Stomach (tissue), 9 donors: Measurements from ENCODE around the gene PTPN2. TPM values are rescaled to one million over a fixed set of nuclear protein-coding genes. Genes with fewer than 3 reads are reported as not detected.

ENCODE experiments used
- DNase-seq, 2 donors: peaks; one replicate each; pipeline versions ENCODE4 v3.0.0 to v3.0.0-alpha.2; 2013 to 2019
- H3K27ac ChIP-seq, 5 donors: fragments of 200-600 bp in 4 of 5; sonication (generic) in 4 of 5; one replicate each; pipeline ENCODE4 v1.5.1; 2013 to 2019; ENCODE audit warnings: mild to moderate bottlenecking in 1 of 5, moderate library complexity in 1 of 5
- H3K27me3 ChIP-seq, 3 donors: fragments of 200-600 bp; sonication (generic); one replicate each; pipeline ENCODE4 v1.5.1; 2017 to 2019; ENCODE audit warnings: mixed run types in 1 of 3
- H3K36me3 ChIP-seq, 4 donors: fragments of 200-600 bp; sonication (generic); 1 replicate in 3 of 4; 2 replicates in 1 of 4; pipeline ENCODE4 v1.5.1; 2016 to 2019
- H3K4me1 ChIP-seq, 4 donors: fragments of 200-600 bp; sonication (generic); one replicate each; pipeline ENCODE4 v1.5.1; 2016 to 2019
- H3K4me3 ChIP-seq, 4 donors: fragments of 200-600 bp; sonication (generic) in 3 of 4; one replicate each; pipeline ENCODE4 v1.5.1; 2016 to 2019; ENCODE audit warnings: mild to moderate bottlenecking in 1 of 4
- H3K9me3 ChIP-seq, 4 donors: fragments of 200-600 bp; sonication (generic); one replicate each; pipeline ENCODE4 v1.5.1; 2016 to 2019
- CTCF ChIP-seq, 7 experiments: fragments of 450-650 bp in 4 of 7; fragments of 200-600 bp in 3 of 7; sonication (generic) in 3 of 7; IDR thresholded peaks; one replicate each; pipeline ENCODE4 v1.5.1; 2016 to 2019; ENCODE audit warnings: antibody characterized with exemption in 7 of 7, control low read depth in 2 of 7, mild to moderate bottlenecking in 1 of 7
- EP300 ChIP-seq: sonication (generic); formaldehyde crosslinking; IDR thresholded peaks from one replicate; pipeline ENCODE4 v1.6.1; 2017; ENCODE audit warnings: antibody characterized with exemption
- POLR2A ChIP-seq, 4 donors: fragments of 450-650 bp; IDR thresholded peaks; one replicate each; pipeline ENCODE4 v1.6.1; 2016; ENCODE audit warnings: antibody characterized with exemption in 4 of 4, control low read depth in 2 of 4, mild to moderate bottlenecking in 1 of 4, moderate library complexity in 1 of 4
- POLR2AphosphoS5 ChIP-seq, 3 donors: sonication (generic); formaldehyde crosslinking; IDR thresholded peaks; one replicate each; pipeline ENCODE4 v1.6.1; 2016; ENCODE audit warnings: antibody characterized with exemption in 3 of 3
- WGBS, 5 donors: extraction: QIAGEN DNeasy Blood & Tissue Kit in 3 of 5; methylation state at CpG; one replicate each; pipeline versions ENCODE4 v1.1.5 to v1.1.7; 2013 to 2018; 5-methylcytosine and 5-hydroxymethylcytosine counted together
- intact Hi-C: fragments of 100-400 bp; cut with DNase I; formaldehyde crosslinking; loops from one replicate; pipeline ENCODE4 v1.15.1; 2023; ENCODE audit warnings: low total_unique reads
- polyA plus RNA-seq, 3 donors: library from polyadenylated mRNA; stranded (reverse); fragments of 200-250 nt; gene quantifications; one replicate each; pipeline ENCODE4 v1.2.3, GENCODE V29; 2013
- total RNA-seq, 5 donors: library from RNA; depleted of rRNA; stranded (reverse); fragments of >200 nt; gene quantifications; one replicate each; pipeline versions ENCODE4 v1.1.0 to v1.2.3, GENCODE V29; 2014 to 2016
- donor health status: healthy with polysubstance abuse.
- donor health status: Bipolar disorder and iron deficiency.
- donor health status: healthy.

The PTPN2 gene
- total and polyA plus RNA-seq, 8 donors = 5.8 to 66.7 (median 30.3) TPM

GRCh38 chr18:12749121-12749520, 134.9 kb downstream of the PTPN2 start:
- H3K4me1 ChIP-seq = no peaks in the 10 kb centered on the region
- H3K9me3 ChIP-seq = no peaks in the 10 kb centered on the region
- no peaks in the 10 kb centered on the region for H3K36me3 ChIP-seq
- H3K27me3 ChIP-seq = no peaks in the 10 kb centered on the region
- DNase-seq = no peak
- no peak overlapping the region for H3K27ac ChIP-seq
- no peak overlapping the region for H3K4me3 ChIP-seq
- WGBS, 5 donors = 73 to 83% (median 79%) methylated on average over 13 of the region's 13 CpGs
- TF ChIP-seq CTCF (IDR thresholded peaks at IDR 0.05) (no peak), POLR2A (IDR thresholded peaks at IDR 0.05) (no peak), POLR2AphosphoS5 (IDR thresholded peaks at IDR 0.05) (no peak), EP300 (no peak)
- intact Hi-C loops = loop anchor here (10.0 kb wide), 1 partner anchor 146 kb away; no protein-coding TSS in a partner anchor

- H3K27ac ChIP-seq = no peak overlapping the region
- no peaks in the 10 kb centered on the region for H3K9me3 ChIP-seq
- H3K4me1 ChIP-seq = no peaks in the 10 kb centered on the region
- no peak overlapping the region for H3K4me3 ChIP-seq
- TF ChIP-seq CTCF (IDR thresholded peaks at IDR 0.05) = no peak
- TF ChIP-seq EP300 = no peak
- no peak for TF ChIP-seq POLR2AphosphoS5 (IDR thresholded peaks at IDR 0.05)
- no peak for TF ChIP-seq POLR2A (IDR thresholded peaks at IDR 0.05)
- no peak for DNase-seq
- no peaks in the 10 kb centered on the region for H3K36me3 ChIP-seq
- intact Hi-C loops = loop anchor here (10.0 kb wide), 1 partner anchor 146 kb away; no protein-coding TSS in a partner anchor
- H3K27me3 ChIP-seq = no peaks in the 10 kb centered on the region
- 83 to 88% (median 88%) methylated on average over 5 of the region's 5 CpGs for WGBS, 5 donors
Observed at GRCh38 chr18:12748671-12749070, 135.4 kb downstream of the PTPN2 start.

GRCh38 chr18:12747530-12748315, 136.3 kb downstream of the PTPN2 start:
- H3K27me3 ChIP-seq = no peaks in the 10 kb centered on the region
- H3K9me3 ChIP-seq = no peaks in the 10 kb centered on the region
- no peak for DNase-seq
- 85 to 91% (median 88%) methylated on average over 8 of the region's 8 CpGs for WGBS, 5 donors
- H3K4me3 ChIP-seq = no peak overlapping the region
- H3K4me1 ChIP-seq = no peaks in the 10 kb centered on the region
- no peak for TF ChIP-seq CTCF (IDR thresholded peaks at IDR 0.05)
- TF ChIP-seq POLR2AphosphoS5 (IDR thresholded peaks at IDR 0.05) = no peak
- TF ChIP-seq POLR2A (IDR thresholded peaks at IDR 0.05) = no peak
- TF ChIP-seq EP300 = no peak
- intact Hi-C loops = loop anchor here (10.0 kb wide), 1 partner anchor 147 kb away; no protein-coding TSS in a partner anchor
- H3K27ac ChIP-seq = no peak overlapping the region
- no peaks in the 10 kb centered on the region for H3K36me3 ChIP-seq

- WGBS, 5 donors = 81 to 85% (median 82%) methylated on average over 7 of the region's 7 CpGs
- H3K9me3 ChIP-seq = no peaks in the 10 kb centered on the region
- intact Hi-C loops = loop anchor here (10.0 kb wide), 1 partner anchor 150 kb away; no protein-coding TSS in a partner anchor
Observed at GRCh38 chr18:12745095-12745795, 138.8 kb downstream of the PTPN2 start.

More at GRCh38 chr18:12745095-12745795, 138.8 kb downstream of the PTPN2 start:
- Histone ChIP-seq H3K27ac (no peak overlapping the region), H3K36me3 (no peaks in the 10 kb centered on the region), H3K4me3 (no peak overlapping the region), H3K27me3 (no peaks in the 10 kb centered on the region), H3K4me1 (no peaks in the 10 kb centered on the region)
- DNase-seq = no peak
- TF ChIP-seq CTCF (IDR thresholded peaks at IDR 0.05) (no peak), EP300 (no peak), POLR2A (IDR thresholded peaks at IDR 0.05) (no peak), POLR2AphosphoS5 (IDR thresholded peaks at IDR 0.05) (no peak)
